ENCODE data around the gene TAOK1. TPM values are rescaled to one million over a fixed set of nuclear protein-coding genes. Genes with fewer than 3 reads are reported as not detected.
"Not testable (repeated sequence)": the region's sequence is repeated elsewhere in the genome, so short reads cannot be mapped to it uniquely, and the experiment has no call there.

TAOK1 gene
- 77.7 to 87.1 TPM (median 85.7 TPM) in 3 replicates for total RNA-seq
- long read RNA-seq, partial matches to known transcripts: 1 of 8 reads
- long read RNA-seq, other reads (novel, unspliced or antisense): 7 of 8 reads

DNA sequence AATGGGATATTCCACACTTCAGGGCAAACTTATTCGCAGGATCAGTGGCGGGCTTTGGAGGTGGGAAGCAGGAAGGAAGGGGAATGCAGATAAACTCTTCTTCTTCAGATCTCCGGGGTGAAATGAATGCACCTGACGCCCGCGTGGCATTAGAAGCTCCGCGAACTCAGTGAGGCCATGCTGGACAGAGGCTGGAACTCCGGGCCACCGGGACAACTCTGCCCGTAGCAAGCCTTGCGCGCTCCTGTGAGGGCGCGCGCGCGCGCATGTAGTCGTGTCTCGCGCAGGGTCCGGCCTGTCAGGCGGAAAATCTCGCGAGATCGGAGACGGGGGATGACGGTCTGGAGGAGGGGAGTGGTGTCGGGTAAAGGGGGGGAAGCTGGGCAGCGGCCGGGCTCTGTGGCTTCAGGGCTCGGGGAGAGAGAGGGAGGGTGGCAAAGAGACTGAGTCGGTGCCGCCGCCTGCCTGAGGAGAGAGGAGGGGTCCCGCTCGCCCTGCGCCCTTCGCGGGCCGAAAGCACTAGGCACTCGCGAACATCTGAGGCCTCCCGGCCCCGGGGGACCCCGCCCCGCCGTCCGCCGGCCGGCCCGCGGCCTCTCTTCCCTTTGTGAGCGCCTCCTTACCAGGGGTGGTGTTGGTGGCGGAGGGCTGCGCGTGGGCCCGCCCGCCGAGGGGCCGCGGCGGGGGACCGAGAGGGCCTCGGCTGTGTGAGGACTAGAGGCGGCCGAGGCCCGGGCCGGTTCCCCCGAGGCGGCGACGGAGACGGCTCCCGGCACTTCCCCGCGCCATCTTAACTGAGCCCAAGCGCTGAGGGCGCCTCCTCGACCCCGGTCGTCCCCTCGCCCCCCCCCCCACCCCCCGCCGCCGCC lies at the start of gene TAOK1:
TAOK1 (plus strand) TSS at position 382 of the 869 bp plus-strand sequence. CDS start 61,186 bp downstream, outside the sequence.
- TF ChIP-seq, protein P1, sequence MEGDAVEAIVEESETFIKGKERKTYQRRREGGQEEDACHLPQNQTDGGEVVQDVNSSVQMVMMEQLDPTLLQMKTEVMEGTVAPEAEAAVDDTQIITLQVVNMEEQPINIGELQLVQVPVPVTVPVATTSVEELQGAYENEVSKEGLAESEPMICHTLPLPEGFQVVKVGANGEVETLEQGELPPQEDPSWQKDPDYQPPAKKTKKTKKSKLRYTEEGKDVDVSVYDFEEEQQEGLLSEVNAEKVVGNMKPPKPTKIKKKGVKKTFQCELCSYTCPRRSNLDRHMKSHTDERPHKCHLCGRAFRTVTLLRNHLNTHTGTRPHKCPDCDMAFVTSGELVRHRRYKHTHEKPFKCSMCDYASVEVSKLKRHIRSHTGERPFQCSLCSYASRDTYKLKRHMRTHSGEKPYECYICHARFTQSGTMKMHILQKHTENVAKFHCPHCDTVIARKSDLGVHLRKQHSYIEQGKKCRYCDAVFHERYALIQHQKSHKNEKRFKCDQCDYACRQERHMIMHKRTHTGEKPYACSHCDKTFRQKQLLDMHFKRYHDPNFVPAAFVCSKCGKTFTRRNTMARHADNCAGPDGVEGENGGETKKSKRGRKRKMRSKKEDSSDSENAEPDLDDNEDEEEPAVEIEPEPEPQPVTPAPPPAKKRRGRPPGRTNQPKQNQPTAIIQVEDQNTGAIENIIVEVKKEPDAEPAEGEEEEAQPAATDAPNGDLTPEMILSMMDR (IDR thresholded peaks at IDR 0.05): no peak
- Mint-ChIP-seq H3K4me3 (ENCODE audit: unreplicated experiment) (peak within 1 kb of the TSS; percentile 94), H3K27ac (ENCODE audit: unreplicated experiment) (peak within 1 kb of the TSS; percentile 93), H3K27me3 (ENCODE audit: low read depth) (no peaks in the 10 kb centered on the region), H3K9me3 (ENCODE audit: low read depth) (no peaks in the 10 kb centered on the region), H3K36me3 (ENCODE audit: low read depth) (no peaks in the 10 kb centered on the region), H3K4me1 (ENCODE audit: low read depth) (peaks cover 40% of the 10 kb centered on the region)
- peak; percentile 100 for DNase-seq (ENCODE audit: low spot score)

DNA sequence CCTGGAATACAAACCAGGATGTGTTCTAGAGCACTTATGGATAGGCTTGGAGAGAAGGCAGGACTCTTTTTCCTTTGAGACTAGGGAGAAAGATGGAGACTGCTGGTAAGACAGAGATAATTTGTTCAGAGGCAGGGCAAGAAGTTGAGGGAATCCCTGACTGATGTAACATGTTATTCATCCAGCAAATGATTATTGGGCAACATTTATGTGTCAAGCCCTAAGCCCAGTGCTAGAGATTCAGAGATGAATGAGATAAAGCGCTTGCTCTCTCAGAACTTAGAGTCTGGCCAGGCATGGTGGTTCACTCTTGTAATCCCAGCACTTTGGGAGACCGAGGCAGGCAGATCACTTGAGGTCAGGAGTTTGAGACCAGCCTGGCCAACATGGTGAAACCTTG lies 48.4 kb upstream of the TAOK1 start:
- Mint-ChIP-seq H3K27ac (ENCODE audit: unreplicated experiment) (no peak overlapping the region), H3K27me3 (ENCODE audit: low read depth) (peaks cover 15% of the 10 kb centered on the region), H3K36me3 (ENCODE audit: low read depth) (peaks cover 1% of the 10 kb centered on the region), H3K4me3 (ENCODE audit: unreplicated experiment) (no peak overlapping the region), H3K9me3 (ENCODE audit: low read depth) (no peaks in the 10 kb centered on the region), H3K4me1 (ENCODE audit: low read depth) (no peaks in the 10 kb centered on the region)
- TF ChIP-seq, protein P1 (IDR thresholded peaks at IDR 0.05): no peak
- no peak for DNase-seq (ENCODE audit: low spot score)

DNA sequence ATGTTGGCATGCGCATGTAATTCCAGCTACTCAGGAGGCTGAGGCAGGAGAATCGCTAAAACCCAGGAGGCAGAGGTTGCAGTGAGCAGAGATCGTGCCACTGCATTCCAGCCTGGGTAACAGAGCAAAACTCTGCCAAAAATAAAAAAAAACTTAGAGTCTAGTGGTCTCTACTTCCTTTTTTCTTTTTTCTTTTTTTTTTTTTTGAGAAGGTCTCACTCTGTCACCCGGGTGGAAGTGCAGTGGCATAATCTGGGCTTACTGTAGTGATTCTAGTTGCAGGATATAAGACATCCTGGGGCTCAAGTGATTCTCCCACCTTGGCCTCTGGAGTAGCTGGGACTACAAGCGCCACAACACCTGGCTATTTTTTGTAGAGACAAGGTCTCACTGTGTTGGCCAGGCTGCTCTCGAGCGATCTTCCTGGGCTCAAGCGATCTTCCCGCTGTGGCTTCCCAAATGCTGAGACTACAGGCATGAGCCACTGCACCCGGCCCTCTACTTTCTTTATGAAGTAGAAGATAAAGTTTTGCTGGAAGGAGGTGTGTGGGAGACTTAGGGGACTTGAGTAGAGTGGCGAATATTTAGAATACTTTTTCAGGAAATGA lies 47.9 kb upstream of the TAOK1 start:
- Mint-ChIP-seq H3K27ac (ENCODE audit: unreplicated experiment) (no peak overlapping the region), H3K9me3 (ENCODE audit: low read depth) (no peaks in the 10 kb centered on the region), H3K4me3 (ENCODE audit: unreplicated experiment) (no peak overlapping the region), H3K4me1 (ENCODE audit: low read depth) (no peaks in the 10 kb centered on the region), H3K36me3 (ENCODE audit: low read depth) (peaks cover 1% of the 10 kb centered on the region), H3K27me3 (ENCODE audit: low read depth) (peaks cover 15% of the 10 kb centered on the region)
- TF ChIP-seq, protein P1 (IDR thresholded peaks at IDR 0.05): no peak
- no peak for DNase-seq (ENCODE audit: low spot score)

DNA sequence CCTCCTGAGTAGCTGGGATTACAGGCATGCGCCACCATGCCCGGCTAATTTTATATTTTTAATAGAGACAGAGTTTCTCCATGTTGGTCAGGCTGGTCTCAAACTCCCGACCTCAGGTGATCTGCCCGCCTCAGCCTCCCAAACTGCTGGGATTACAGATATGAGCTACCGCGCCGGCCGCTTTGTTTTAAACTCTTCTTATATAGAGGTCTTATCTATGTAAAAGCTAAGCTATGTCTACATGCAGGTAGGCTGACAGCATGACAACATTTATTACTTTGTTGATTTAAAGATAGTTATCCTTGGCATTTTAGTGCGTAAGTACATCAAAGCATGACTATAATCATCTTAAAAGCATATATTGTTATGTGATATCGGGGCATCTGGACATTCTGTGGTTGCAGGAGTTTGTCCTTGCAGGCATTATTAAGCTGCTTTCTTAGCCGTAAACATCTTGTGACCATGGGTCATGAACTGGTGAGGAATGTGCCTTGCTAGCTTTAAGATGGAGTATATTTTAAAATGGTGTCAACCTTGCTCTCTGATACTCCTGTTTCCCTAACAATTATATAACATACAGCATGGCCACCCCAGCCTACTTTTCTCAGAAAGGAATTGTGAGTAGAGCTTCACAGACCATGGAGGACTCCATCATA lies 45.8 kb upstream of the TAOK1 start:
- DNase-seq (ENCODE audit: low spot score): no peak
- Mint-ChIP-seq H3K9me3 (ENCODE audit: low read depth) (no peaks in the 10 kb centered on the region), H3K4me1 (ENCODE audit: low read depth) (peaks cover 10% of the 10 kb centered on the region), H3K36me3 (ENCODE audit: low read depth) (peaks cover 1% of the 10 kb centered on the region), H3K27me3 (ENCODE audit: low read depth) (peaks cover 15% of the 10 kb centered on the region), H3K4me3 (ENCODE audit: unreplicated experiment) (no peak overlapping the region), H3K27ac (ENCODE audit: unreplicated experiment) (no peak overlapping the region)
- TF ChIP-seq, protein P1 (IDR thresholded peaks at IDR 0.05): no peak

DNA sequence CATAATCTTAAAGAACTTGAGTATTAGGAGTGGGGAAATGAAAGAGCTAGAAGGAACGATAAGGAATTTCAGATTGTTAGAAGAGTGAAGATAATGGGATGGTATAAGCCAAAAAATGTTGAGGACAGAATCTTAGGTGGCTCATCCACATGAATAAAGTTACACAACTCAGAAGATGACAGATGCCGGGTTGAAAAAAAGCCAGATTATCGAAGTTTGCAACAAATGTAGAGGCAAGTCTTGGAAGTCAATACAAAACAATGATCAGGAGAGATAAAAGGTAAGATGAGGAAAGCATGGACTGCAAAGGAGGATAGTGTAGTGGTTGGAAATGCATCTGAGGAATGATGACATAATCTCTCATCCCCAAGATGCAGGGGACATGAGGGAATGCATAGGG lies 45.1 kb upstream of the TAOK1 start:
- TF ChIP-seq, protein P1 (IDR thresholded peaks at IDR 0.05): no peak
- Mint-ChIP-seq H3K9me3 (ENCODE audit: low read depth) (no peaks in the 10 kb centered on the region), H3K27ac (ENCODE audit: unreplicated experiment) (no peak overlapping the region), H3K36me3 (ENCODE audit: low read depth) (peaks cover 1% of the 10 kb centered on the region), H3K4me3 (ENCODE audit: unreplicated experiment) (no peak overlapping the region), H3K27me3 (ENCODE audit: low read depth) (peaks cover 15% of the 10 kb centered on the region), H3K4me1 (ENCODE audit: low read depth) (peaks cover 15% of the 10 kb centered on the region)
- DNase-seq (ENCODE audit: low spot score): no peak

DNA sequence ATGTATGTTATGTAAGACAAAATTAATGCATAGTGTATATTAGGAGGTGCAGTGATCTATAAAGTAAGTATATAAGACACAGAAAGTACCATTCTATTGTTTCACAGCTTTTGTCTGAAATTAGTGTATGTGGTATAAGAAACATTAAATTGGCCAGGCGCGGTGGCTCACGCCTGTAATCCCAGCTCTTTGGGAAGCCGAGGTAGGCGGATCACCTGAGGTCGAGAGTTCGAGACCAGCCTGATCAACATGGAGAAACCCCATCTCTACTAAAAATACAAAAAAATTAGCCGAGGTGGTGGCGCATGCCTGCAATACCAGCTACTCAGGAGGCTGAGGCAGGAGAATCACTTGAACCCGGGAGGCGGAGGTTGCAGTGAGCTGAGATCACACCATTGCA lies 44.7 kb upstream of the TAOK1 start:
- not testable (repeated sequence) for H3K27ac Mint-ChIP-seq (ENCODE audit: unreplicated experiment); H3K9me3 Mint-ChIP-seq (ENCODE audit: low read depth); DNase-seq (ENCODE audit: low spot score); H3K36me3 Mint-ChIP-seq (ENCODE audit: low read depth); H3K4me3 Mint-ChIP-seq (ENCODE audit: unreplicated experiment)
- peaks cover 15% of the 10 kb centered on the region for H3K27me3 Mint-ChIP-seq (ENCODE audit: low read depth)
- H3K4me1 Mint-ChIP-seq (ENCODE audit: low read depth): peaks cover 16% of the 10 kb centered on the region
